Activated CD8-positive, alpha-beta memory T cell treated with anti-CD3 and anti-CD28 coated beads for 48 hours (primary cell): Measurements from ENCODE around the gene HPS3.
"Not testable (repeated sequence)": the region's sequence is repeated elsewhere in the genome, so short reads cannot be mapped to it uniquely, and the experiment has no call there.

Source experiments
- DNase-seq, 3 experiments: peaks; one replicate each; pipeline ENCODE4 v3.0.0-alpha.2; 2020; ENCODE audit warnings: low read depth in 2 of 3, low spot score in 2 of 3

Gene HPS3

GRCh38 chr3:149186219-149186618, 56.8 kb downstream of the HPS3 start:
- no peak for DNase-seq

- DNase-seq: no peak
Measured at GRCh38 chr3:149186721-149187120, 57.3 kb downstream of the HPS3 start.

- no peak for DNase-seq
Measured at GRCh38 chr3:149188494-149188893, 59.1 kb downstream of the HPS3 start.

GRCh38 chr3:149195221-149195620, 65.8 kb downstream of the HPS3 start:
- no peak for DNase-seq

- DNase-seq: not testable (repeated sequence)
Measured at GRCh38 chr3:149196805-149197592, 67.6 kb downstream of the HPS3 start.

GRCh38 chr3:149197669-149198068, 68.2 kb downstream of the HPS3 start:
- DNase-seq: no peak

GRCh38 chr3:149198611-149199010, 69.2 kb downstream of the HPS3 start:
- DNase-seq: no peak

- DNase-seq: no peak
Measured at GRCh38 chr3:149199474-149199873, 70.0 kb downstream of the HPS3 start.

GRCh38 chr3:149203758-149204157, 74.3 kb downstream of the HPS3 start:
- no peak for DNase-seq

GRCh38 chr3:149204390-149204991, 75.1 kb downstream of the HPS3 start:
- no peak for DNase-seq

GRCh38 chr3:149207475-149207874, 78.0 kb downstream of the HPS3 start:
- DNase-seq: no peak

- no peak for DNase-seq
Measured at GRCh38 chr3:149209431-149209830, 80.0 kb downstream of the HPS3 start.

- DNase-seq: no peak
Measured at GRCh38 chr3:149212386-149212785, 82.9 kb downstream of the HPS3 start.

GRCh38 chr3:149214702-149215101, 85.3 kb downstream of the HPS3 start:
- DNase-seq: no peak

- DNase-seq: no peak
Measured at GRCh38 chr3:149215515-149215914, 86.1 kb downstream of the HPS3 start.

- no peak for DNase-seq
Measured at GRCh38 chr3:149216193-149216869, 86.9 kb downstream of the HPS3 start.

- DNase-seq: no peak
Measured at GRCh38 chr3:149217347-149217746, 87.9 kb downstream of the HPS3 start.

- not testable (repeated sequence) for DNase-seq
Measured at GRCh38 chr3:149219380-149220121, 90.1 kb downstream of the HPS3 start.

GRCh38 chr3:149221783-149222517, 92.5 kb downstream of the HPS3 start, which contains the start of gene CP:
TSS of gene CP (minus strand) at chr3:149221829. CDS start at chr3:149221792, 37 bp downstream.
- no peak for DNase-seq
